ENCODE data around the gene ZNF330. TPM values are rescaled to one million over a fixed set of nuclear protein-coding genes. Genes with fewer than 3 reads are reported as not detected.
"Not testable (repeated sequence)": the region's sequence is repeated elsewhere in the genome, so short reads cannot be mapped to it uniquely, and the experiment has no call there.

ZNF330 gene
- total RNA-seq, 1 donor from 2014 or later = 41.2 TPM

GRCh38 chr4:141180991-141181761 is 39.5 kb upstream of the ZNF330 start:
- ATAC-seq (ENCODE audit: low read depth) (no peak), DNase-seq (no peak)
- CTCF ChIA-PET = no interaction called here
- no peaks in the 10 kb centered on the region for H3K4me1 Mint-ChIP-seq
- H3K4me3 Mint-ChIP-seq = no peak overlapping the region
- no peak overlapping the region for H3K27ac Mint-ChIP-seq
- no peaks in the 10 kb centered on the region for H3K36me3 Mint-ChIP-seq (ENCODE audit: low read depth)
- H3K27me3 Mint-ChIP-seq = peaks cover 6% of the 10 kb centered on the region
- intact Hi-C loops (cut with micrococcal nuclease) = no loop called here
- POLR2A ChIA-PET = no interaction called here
- H3K9me3 Mint-ChIP-seq = peaks cover 2% of the 10 kb centered on the region
- no peak for TF ChIP-seq CTCF (IDR thresholded peaks at IDR 0.05)

- CTCF ChIA-PET; intact Hi-C loops (cut with micrococcal nuclease); ATAC-seq (ENCODE audit: low read depth); H3K4me1 Mint-ChIP-seq; POLR2A ChIA-PET; H3K36me3 Mint-ChIP-seq (ENCODE audit: low read depth); DNase-seq; H3K4me3 Mint-ChIP-seq; H3K9me3 Mint-ChIP-seq; H3K27ac Mint-ChIP-seq: not testable (repeated sequence)
- H3K27me3 Mint-ChIP-seq = peaks cover 10% of the 10 kb centered on the region
Observed at GRCh38 chr4:141183491-141183890, 37.2 kb upstream of the ZNF330 start.

- Mint-ChIP-seq H3K27me3 (peaks cover 17% of the 10 kb centered on the region), H3K27ac (no peak overlapping the region), H3K4me1 (no peaks in the 10 kb centered on the region), H3K36me3 (ENCODE audit: low read depth) (no peaks in the 10 kb centered on the region), H3K4me3 (no peak overlapping the region), H3K9me3 (no peaks in the 10 kb centered on the region)
- TF ChIP-seq CTCF (IDR thresholded peaks at IDR 0.05) = no peak
- CTCF ChIA-PET = no interaction called here
- no peak for DNase-seq
- POLR2A ChIA-PET = no interaction called here
- intact Hi-C loops (cut with micrococcal nuclease) = no loop called here
- ATAC-seq (ENCODE audit: low read depth) = no peak
Observed at GRCh38 chr4:141192564-141192963, 28.1 kb upstream of the ZNF330 start.

GRCh38 chr4:141193516-141194034 is 27.1 kb upstream of the ZNF330 start:
- CTCF ChIA-PET = no interaction called here
- no peaks in the 10 kb centered on the region for H3K9me3 Mint-ChIP-seq
- H3K4me3 Mint-ChIP-seq = no peak overlapping the region
- intact Hi-C loops (cut with micrococcal nuclease) = no loop called here
- DNase-seq (no peak), ATAC-seq (ENCODE audit: low read depth) (no peak)
- peaks cover 21% of the 10 kb centered on the region for H3K27me3 Mint-ChIP-seq
- no peaks in the 10 kb centered on the region for H3K4me1 Mint-ChIP-seq
- POLR2A ChIA-PET = no interaction called here
- TF ChIP-seq CTCF (IDR thresholded peaks at IDR 0.05) = no peak
- no peak overlapping the region for H3K27ac Mint-ChIP-seq
- no peaks in the 10 kb centered on the region for H3K36me3 Mint-ChIP-seq (ENCODE audit: low read depth)

GRCh38 chr4:141195095-141195707 is 25.5 kb upstream of the ZNF330 start:
- ChIA-PET POLR2A (interaction anchor here (0.7 kb wide), 1 partner anchor 10 kb away, joined by 3 read pairs; no protein-coding TSS in a partner anchor), CTCF (no interaction called here)
- no peak for DNase-seq
- peaks cover 19% of the 10 kb centered on the region for H3K27me3 Mint-ChIP-seq
- H3K4me3 Mint-ChIP-seq = no peak overlapping the region
- TF ChIP-seq CTCF (IDR thresholded peaks at IDR 0.05) = no peak
- intact Hi-C loops (cut with micrococcal nuclease) = no loop called here
- H3K9me3 Mint-ChIP-seq = no peaks in the 10 kb centered on the region
- ATAC-seq (ENCODE audit: low read depth) = no peak
- H3K4me1 Mint-ChIP-seq = no peaks in the 10 kb centered on the region
- H3K27ac Mint-ChIP-seq = no peak overlapping the region
- no peaks in the 10 kb centered on the region for H3K36me3 Mint-ChIP-seq (ENCODE audit: low read depth)
